ENCODE measurements around the gene CNKSR3.

- TF ChIP-seq CTCF (IDR thresholded peaks at IDR 0.05) (no peak), POLR2A (IDR thresholded peaks at IDR 0.05) (no peak)
Measured at GRCh38 chr6:154371281-154371680, 139.2 kb downstream of the CNKSR3 start.

All from thyroid gland (tissue), 4 donors.